A673 (cell line): Measurements from ENCODE around the gene TTLL10. TPM values are rescaled to one million over a fixed set of nuclear protein-coding genes. Genes with fewer than 3 reads are reported as not detected.

Experiments used
- microRNA-seq: library from miRNA; unstranded; fragments of <30 nt; microRNA quantifications from one replicate; pipeline ENCODE4 v1.2.0, GENCODE V29; 2021
- total RNA-seq: library from RNA; stranded (reverse); gene quantifications from 2 replicates; pipeline ENCODE4 v1.2.3, GENCODE V29; 2021

The TTLL10 gene
- total RNA-seq, 1 experiment from 2014 or later, result not detected

Small RNA genes lying within 50 kb of the gene (microRNA-seq; reads per million reads assigned to microRNA genes)
- gene MIR200A (10.2 reads per million, percentile 31 among the genes with 10 or more reads in this experiment), gene MIR200B (82.5 reads per million, percentile 62 among the genes with 10 or more reads in this experiment), gene MIR429 (11.6 reads per million, percentile 33 among the genes with 10 or more reads in this experiment)

Other genes starting within 250 kb of the TTLL10 start
- 24.1 and 28.4 TPM in 2 replicates for gene SAMD11, start 250.0 kb upstream of the TTLL10 start, total RNA-seq
- 197 and 214 TPM in 2 replicates for gene NOC2L, start 214.6 kb upstream of the TTLL10 start, total RNA-seq
- 43.3 and 48.3 TPM in 2 replicates for gene KLHL17, start 213.3 kb upstream of the TTLL10 start, total RNA-seq
- not detected in 2 replicates for gene PLEKHN1, start 207.4 kb upstream of the TTLL10 start, total RNA-seq
- 0.28 TPM in 1 of 2 replicates, not detected in the other for gene PERM1, start 191.8 kb upstream of the TTLL10 start, total RNA-seq
- 18.5 and 20.8 TPM in 2 replicates for gene HES4, start 173.8 kb upstream of the TTLL10 start, total RNA-seq
- 45.3 and 55.6 TPM in 2 replicates for gene ISG15, start 160.4 kb upstream of the TTLL10 start, total RNA-seq
- 151 and 164 TPM in 2 replicates for gene AGRN, start 153.8 kb upstream of the TTLL10 start, total RNA-seq
- not detected in 2 replicates for gene RNF223, start 99.6 kb upstream of the TTLL10 start, total RNA-seq
- 26.8 and 28.4 TPM in 2 replicates for gene C1orf159, start 57.8 kb upstream of the TTLL10 start, total RNA-seq
- gene TNFRSF18, start 32.7 kb downstream of the TTLL10 start, total RNA-seq, result 0.77 and 1.1 TPM in 2 replicates
- 0.80 and 1.5 TPM in 2 replicates for gene TNFRSF4, start 40.3 kb downstream of the TTLL10 start, total RNA-seq
- 121 and 133 TPM in 2 replicates for gene SDF4, start 58.1 kb downstream of the TTLL10 start, total RNA-seq
- 41.3 and 41.8 TPM in 2 replicates for gene B3GALT6, start 58.4 kb downstream of the TTLL10 start, total RNA-seq
- gene C1QTNF12, start 72.8 kb downstream of the TTLL10 start, total RNA-seq, result 2.9 and 4.4 TPM in 2 replicates
- 86.4 and 92.8 TPM in 2 replicates for gene UBE2J2, start 100.0 kb downstream of the TTLL10 start, total RNA-seq
- 4.5 and 13.0 TPM in 2 replicates for gene SCNN1D, start 106.6 kb downstream of the TTLL10 start, total RNA-seq
- 67.6 and 71.9 TPM in 2 replicates for gene ACAP3, start 134.1 kb downstream of the TTLL10 start, total RNA-seq
- gene PUSL1, start 134.7 kb downstream of the TTLL10 start, total RNA-seq, result 28.5 and 31.3 TPM in 2 replicates
- gene INTS11, start 150.8 kb downstream of the TTLL10 start, total RNA-seq, result 156 and 182 TPM in 2 replicates
- gene CPTP, start 150.9 kb downstream of the TTLL10 start, total RNA-seq, result 17.0 and 20.8 TPM in 2 replicates
- gene TAS1R3, start 157.4 kb downstream of the TTLL10 start, total RNA-seq, result 0.21 and 0.39 TPM in 2 replicates
- 48.0 and 58.1 TPM in 2 replicates for gene DVL1, start 175.5 kb downstream of the TTLL10 start, total RNA-seq
- 0.55 and 0.73 TPM in 2 replicates for gene MXRA8, start 184.7 kb downstream of the TTLL10 start, total RNA-seq
- 172 and 176 TPM in 2 replicates for gene AURKAIP1, start 201.3 kb downstream of the TTLL10 start, total RNA-seq
- 206 and 213 TPM in 2 replicates for gene CCNL2, start 225.5 kb downstream of the TTLL10 start, total RNA-seq
- gene MRPL20, start 233.4 kb downstream of the TTLL10 start, total RNA-seq, result 137 and 151 TPM in 2 replicates
- gene ANKRD65, start 247.4 kb downstream of the TTLL10 start, total RNA-seq, result not detected in 2 replicates